Inferior parietal cortex (tissue), 1 donor: ENCODE data around the gene GAMT.
A peak's percentile ranks its signal among the peaks of the same experiment; 100 is the strongest.

Experiments used
- DNase-seq: peaks from one replicate; pipeline ENCODE4 v3.0.0-alpha.2; 2016; ENCODE audit errors: extremely low spot score

The GAMT gene

GRCh38 chr19:1418951-1419738, 17.8 kb upstream of the GAMT start:
- no peak for DNase-seq

DNA sequence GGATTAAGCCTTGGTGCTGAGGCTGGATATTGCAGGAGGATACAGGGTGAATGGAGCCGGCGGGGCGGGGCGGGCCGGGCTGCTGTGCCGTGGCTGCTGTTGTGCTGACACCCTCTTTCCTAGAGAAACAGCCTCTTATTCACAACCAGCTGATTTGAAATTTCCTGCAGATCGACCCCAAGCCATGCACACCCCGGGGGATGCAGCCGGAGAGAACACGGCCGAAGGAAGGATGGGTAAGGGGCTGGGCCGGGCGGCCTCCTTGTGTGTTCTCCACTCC, 17.1 kb upstream of the GAMT start:
- DNase-seq, result no peak

GRCh38 chr19:1417681-1418495, 16.5 kb upstream of the GAMT start:
- no peak for DNase-seq

DNA sequence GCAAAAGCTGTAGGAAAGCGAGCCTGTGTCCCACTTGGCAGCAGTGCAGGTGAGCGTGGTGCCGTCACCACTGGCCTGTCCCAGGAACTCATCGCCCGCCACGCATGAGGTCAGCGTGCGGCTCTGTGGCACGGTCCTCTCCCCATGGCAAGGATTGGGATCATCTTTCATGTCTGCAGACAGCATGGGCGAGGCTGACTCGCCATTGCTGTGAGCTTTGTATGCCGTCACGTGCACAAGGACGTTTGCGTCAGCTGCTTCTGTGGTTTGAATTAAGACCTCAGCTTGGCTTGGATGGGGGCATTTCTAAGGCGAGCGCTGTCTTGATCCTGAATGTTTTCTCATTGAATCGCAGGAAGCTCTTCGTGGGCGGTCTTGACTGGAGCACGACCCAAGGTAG, 15.8 kb upstream of the GAMT start:
- no peak for DNase-seq

DNA sequence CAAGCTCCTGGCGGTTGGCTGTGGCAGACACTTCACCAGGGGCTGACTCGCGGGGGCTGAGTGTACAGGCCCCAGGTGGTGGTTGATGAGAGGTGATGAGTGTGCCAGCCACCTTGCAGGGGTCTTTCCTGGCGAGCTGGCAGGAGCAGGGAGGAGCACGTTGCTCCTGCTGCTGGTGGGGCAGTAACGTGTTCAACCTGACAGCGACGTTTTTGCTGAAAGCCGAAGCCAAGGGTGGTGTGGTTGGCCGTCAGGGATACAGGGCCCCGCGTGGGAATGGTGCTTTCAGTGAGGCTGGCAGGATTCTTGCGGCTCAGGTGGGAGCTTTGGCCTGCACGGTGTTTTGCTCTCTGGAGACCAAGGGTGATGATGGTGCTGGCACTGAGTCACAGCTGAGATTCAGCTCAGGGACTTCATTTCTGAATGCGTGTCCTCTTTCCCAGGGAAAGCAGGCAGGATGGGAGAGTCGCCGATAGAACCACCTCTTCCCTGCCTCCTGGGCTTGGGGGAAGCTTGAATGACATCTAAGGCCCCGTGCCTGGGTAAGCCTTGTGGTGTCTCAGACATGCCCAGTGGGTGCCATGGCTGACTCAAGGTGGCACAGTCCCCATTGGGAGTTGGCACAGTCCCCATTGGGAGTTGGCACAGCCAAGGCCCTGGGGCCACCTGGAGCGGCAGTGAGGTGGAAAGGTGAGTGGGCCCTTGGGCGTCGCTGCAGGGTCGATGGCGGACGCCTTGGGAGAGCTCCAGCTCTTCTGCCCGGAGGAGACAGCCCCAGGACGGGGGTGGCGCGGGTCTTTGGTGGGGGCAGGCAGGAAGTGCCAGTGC, 14.9 kb upstream of the GAMT start:
- no peak for DNase-seq

GRCh38 chr19:1412995-1413800, 11.9 kb upstream of the GAMT start:
- no peak for DNase-seq

DNA sequence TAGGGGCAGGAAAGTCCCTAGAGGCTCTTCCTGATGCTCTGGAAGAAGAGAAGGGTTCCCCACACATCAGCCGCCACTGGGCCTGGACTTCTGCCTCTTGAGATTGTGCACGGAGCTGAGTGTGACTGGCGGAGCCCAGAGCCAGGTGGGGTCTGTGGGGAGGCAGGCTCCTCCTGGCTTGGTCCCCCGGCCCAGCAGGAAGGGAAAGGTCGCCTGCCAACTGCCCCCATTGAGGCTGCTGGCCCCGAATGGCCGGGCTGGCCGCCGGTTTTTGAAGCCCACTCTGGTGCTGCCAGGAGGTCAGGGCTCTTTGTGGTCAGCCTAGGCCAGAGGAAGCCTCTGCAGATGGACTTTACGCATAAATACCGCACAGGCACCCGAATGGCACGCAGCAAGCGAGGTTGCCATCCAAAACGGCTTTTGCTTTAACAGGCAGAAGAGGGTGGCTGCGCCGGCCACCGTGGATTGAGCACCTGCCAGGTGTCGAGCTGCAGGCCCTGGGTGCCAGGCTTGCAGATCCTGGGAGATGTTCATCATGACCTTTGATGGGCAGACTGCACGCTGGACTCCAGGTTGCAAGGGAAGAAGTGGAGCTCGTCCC, 11.1 kb upstream of the GAMT start:
- DNase-seq, result no peak

- DNase-seq, result peak; percentile 91
These were observed 10.2 kb upstream of the GAMT start for GRCh38 chr19:1411255-1412191.

DNA sequence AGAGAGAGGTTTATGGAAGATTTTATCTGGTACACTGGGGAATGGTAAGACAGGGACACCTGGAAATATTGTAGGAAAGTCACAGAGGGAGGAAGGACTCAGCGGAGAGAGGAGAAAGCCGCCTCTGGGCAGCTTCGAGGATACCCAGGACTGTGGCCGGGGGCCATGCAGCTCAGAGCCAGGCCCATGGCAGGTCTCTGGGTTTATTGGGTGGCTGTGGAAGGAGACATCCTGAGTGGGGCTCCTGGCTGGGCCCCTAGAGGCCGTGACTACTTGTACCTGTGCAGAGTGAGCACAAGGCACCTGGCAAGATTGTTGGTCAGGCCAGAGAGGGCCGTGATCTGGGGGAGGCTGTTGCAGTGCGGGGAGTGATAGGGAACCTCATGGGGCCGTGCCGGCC, 9.4 kb upstream of the GAMT start:
- no peak for DNase-seq

- DNase-seq, result no peak
These were observed 8.9 kb upstream of the GAMT start for GRCh38 chr19:1410136-1410786.

GRCh38 chr19:1409204-1410005, 8.1 kb upstream of the GAMT start:
- no peak for DNase-seq

DNA sequence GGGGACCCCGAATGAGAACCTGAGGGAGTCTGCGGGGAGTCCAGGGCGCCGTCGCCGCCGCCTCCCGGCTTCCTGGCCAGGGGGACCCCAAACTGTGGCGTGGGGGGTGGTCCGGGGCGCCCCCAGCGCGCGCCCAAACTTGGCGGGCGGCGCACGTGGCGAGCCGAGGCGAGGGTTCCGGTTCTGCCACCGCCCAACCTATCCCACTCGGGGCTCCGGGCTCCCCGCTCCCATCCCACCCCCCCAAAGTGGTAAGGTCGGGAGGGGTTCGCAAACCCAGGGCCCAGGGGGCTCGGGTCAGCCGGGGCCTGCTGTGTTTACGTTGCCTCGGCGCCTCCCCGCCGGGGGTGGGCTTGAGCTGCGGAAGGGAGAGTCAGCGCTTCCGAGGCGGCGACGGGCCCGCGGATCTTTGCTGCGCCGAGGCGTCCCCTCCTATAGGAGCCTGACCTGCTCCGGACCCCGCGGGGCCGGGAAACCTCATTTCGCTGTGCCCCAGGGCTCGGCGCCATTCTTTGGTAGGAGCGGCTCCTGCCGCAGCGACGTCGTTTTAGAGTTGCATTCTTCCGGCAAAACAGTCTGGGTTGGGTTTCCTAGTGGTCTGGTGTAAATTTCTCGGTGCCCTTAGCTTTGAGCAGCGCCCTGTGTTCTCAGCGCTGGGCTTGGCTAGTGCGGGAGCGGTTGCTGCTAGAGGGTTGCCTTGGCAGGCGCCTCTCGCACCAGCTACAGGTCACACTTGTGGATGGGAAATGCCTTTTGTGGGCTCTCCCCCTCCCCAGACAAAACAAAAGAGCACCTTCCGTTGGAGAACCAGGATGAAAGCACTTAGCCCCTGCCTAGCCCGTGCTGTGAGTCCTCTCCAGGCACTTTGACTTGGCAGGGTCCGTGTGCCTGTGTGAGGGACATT, 7.2 kb upstream of the GAMT start:
- DNase-seq, result no peak

DNA sequence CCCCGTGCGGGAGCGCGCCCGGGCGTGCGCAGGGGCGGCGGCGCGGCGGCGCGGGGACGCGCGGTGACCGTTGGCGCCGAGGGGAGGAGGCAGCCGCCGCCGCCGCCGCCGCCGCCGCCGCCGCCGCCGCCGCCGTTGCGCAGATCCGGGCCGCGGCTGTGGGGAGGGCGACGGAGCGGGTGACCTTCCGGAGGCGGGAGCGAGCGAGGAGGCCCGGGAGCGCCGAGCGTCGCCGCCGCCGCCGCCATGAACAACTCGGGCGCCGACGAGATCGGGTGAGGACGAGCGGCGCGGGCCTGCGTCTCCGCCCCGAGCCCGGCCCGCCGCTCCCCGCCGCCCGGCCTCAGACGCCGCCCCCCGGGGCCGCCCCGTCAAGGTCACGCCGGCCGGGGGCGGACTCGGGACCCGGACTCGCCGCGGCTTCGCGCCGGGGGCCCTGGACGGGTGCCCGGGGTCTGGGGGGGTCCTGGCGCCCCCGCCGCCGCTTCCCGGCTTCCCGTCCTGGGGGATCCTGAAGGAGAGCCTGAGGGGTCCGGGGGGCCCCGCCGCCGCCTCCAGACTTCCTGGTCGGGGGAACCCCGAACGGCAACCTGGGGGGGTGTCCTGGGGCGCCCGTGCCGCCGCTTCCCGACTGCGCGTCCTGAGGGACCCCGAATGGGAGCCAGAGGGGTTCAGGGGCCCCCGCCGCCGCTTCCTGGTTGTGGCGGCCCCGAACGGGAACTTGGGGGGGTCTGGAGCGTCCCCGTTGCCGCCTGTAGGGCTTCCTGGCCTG, 6.4 kb upstream of the GAMT start, which contains the start of gene DAZAP1:
Gene DAZAP1 (plus strand): TSS at position 59 of the 772 bp plus-strand sequence. CDS start 188 bp downstream, at position 247.
- DNase-seq, result no peak

- peak; percentile 99 for DNase-seq
These were observed 5.6 kb upstream of the GAMT start for GRCh38 chr19:1406774-1407527.

- no peak for DNase-seq
These were observed 1.2 kb upstream of the GAMT start for GRCh38 chr19:1402411-1403070.

- no peak for DNase-seq
These were observed 511 bp upstream of the GAMT start for GRCh38 chr19:1401889-1402217.
